ENCODE measurements around the gene SLC16A12. TPM values are rescaled to one million over a fixed set of nuclear protein-coding genes. Genes with fewer than 3 reads are reported as not detected.

SLC16A12 gene
- total RNA-seq (2014; rRNA removed; shearing (Covaris generic); ENCODE audit: low replicate concordance) = 0.51 and 2.6 TPM in 2 replicates

GRCh38 chr10:89535171-89536012 lies at the start of gene SLC16A12:
Gene SLC16A12, minus strand, starts transcription at chr10:89535594. Its CDS starts 73,016 bp downstream, at chr10:89462578.
- in situ Hi-C loops (cut with HindIII; ENCODE audit: low pct_unique_long_range_greater_than_20kb, low sequenced_read_pairs) = no loop called here
- no peak for DNase-seq (ENCODE audit: low read depth)

GRCh38 chr10:89582022-89582421 lies 46.6 kb upstream of the SLC16A12 start:
- no peak for DNase-seq (ENCODE audit: low read depth)
- in situ Hi-C loops (cut with HindIII; ENCODE audit: low pct_unique_long_range_greater_than_20kb, low sequenced_read_pairs) = no loop called here

- no peak for DNase-seq (ENCODE audit: low read depth)
- in situ Hi-C loops (cut with HindIII; ENCODE audit: low pct_unique_long_range_greater_than_20kb, low sequenced_read_pairs) = no loop called here
Observed at GRCh38 chr10:89580243-89580642, 44.8 kb upstream of the SLC16A12 start.

- DNase-seq (ENCODE audit: low read depth) = no peak
- in situ Hi-C loops (cut with HindIII; ENCODE audit: low pct_unique_long_range_greater_than_20kb, low sequenced_read_pairs) = no loop called here
Observed at GRCh38 chr10:89576696-89577095, 41.3 kb upstream of the SLC16A12 start.

GRCh38 chr10:89576022-89576421 lies 40.6 kb upstream of the SLC16A12 start:
- in situ Hi-C loops (cut with HindIII; ENCODE audit: low pct_unique_long_range_greater_than_20kb, low sequenced_read_pairs) = no loop called here
- DNase-seq (ENCODE audit: low read depth) = no peak

- DNase-seq (ENCODE audit: low read depth) = no peak
- in situ Hi-C loops (cut with HindIII; ENCODE audit: low pct_unique_long_range_greater_than_20kb, low sequenced_read_pairs) = no loop called here
Observed at GRCh38 chr10:89575031-89575430, 39.6 kb upstream of the SLC16A12 start.

GRCh38 chr10:89574368-89574767 lies 39.0 kb upstream of the SLC16A12 start:
- in situ Hi-C loops (cut with HindIII; ENCODE audit: low pct_unique_long_range_greater_than_20kb, low sequenced_read_pairs) = no loop called here
- DNase-seq (ENCODE audit: low read depth) = no peak

GRCh38 chr10:89567576-89568245 lies 32.3 kb upstream of the SLC16A12 start:
- DNase-seq (ENCODE audit: low read depth) = no peak
- in situ Hi-C loops (cut with HindIII; ENCODE audit: low pct_unique_long_range_greater_than_20kb, low sequenced_read_pairs) = no loop called here

- DNase-seq (ENCODE audit: low read depth) = no peak
- in situ Hi-C loops (cut with HindIII; ENCODE audit: low pct_unique_long_range_greater_than_20kb, low sequenced_read_pairs) = no loop called here
Observed at GRCh38 chr10:89566992-89567391, 31.6 kb upstream of the SLC16A12 start.

GRCh38 chr10:89566095-89566950 lies 30.9 kb upstream of the SLC16A12 start:
- in situ Hi-C loops (cut with HindIII; ENCODE audit: low pct_unique_long_range_greater_than_20kb, low sequenced_read_pairs) = no loop called here
- DNase-seq (ENCODE audit: low read depth) = no peak

- no peak for DNase-seq (ENCODE audit: low read depth)
- in situ Hi-C loops (cut with HindIII; ENCODE audit: low pct_unique_long_range_greater_than_20kb, low sequenced_read_pairs) = no loop called here
Observed at GRCh38 chr10:89565180-89565579, 29.8 kb upstream of the SLC16A12 start.

- in situ Hi-C loops (cut with HindIII; ENCODE audit: low pct_unique_long_range_greater_than_20kb, low sequenced_read_pairs) = no loop called here
- peak; percentile 43 for DNase-seq (ENCODE audit: low read depth)
Observed at GRCh38 chr10:89563861-89564478, 28.6 kb upstream of the SLC16A12 start.

GRCh38 chr10:89563311-89563710 lies 27.9 kb upstream of the SLC16A12 start:
- DNase-seq (ENCODE audit: low read depth) = no peak

GRCh38 chr10:89556600-89556999 lies 21.2 kb upstream of the SLC16A12 start:
- in situ Hi-C loops (cut with HindIII; ENCODE audit: low pct_unique_long_range_greater_than_20kb, low sequenced_read_pairs) = no loop called here
- DNase-seq (ENCODE audit: low read depth) = peak; percentile 41

More at GRCh38 chr10:89563311-89563710, 27.9 kb upstream of the SLC16A12 start:
- in situ Hi-C loops (cut with HindIII; ENCODE audit: low pct_unique_long_range_greater_than_20kb, low sequenced_read_pairs) = no loop called here

- in situ Hi-C loops (cut with HindIII; ENCODE audit: low pct_unique_long_range_greater_than_20kb, low sequenced_read_pairs) = no loop called here
- peak; percentile 43 for DNase-seq (ENCODE audit: low read depth)
Observed at GRCh38 chr10:89555688-89556445, 20.5 kb upstream of the SLC16A12 start.

GRCh38 chr10:89554433-89554832 lies 19.0 kb upstream of the SLC16A12 start:
- in situ Hi-C loops (cut with HindIII; ENCODE audit: low pct_unique_long_range_greater_than_20kb, low sequenced_read_pairs) = no loop called here
- no peak for DNase-seq (ENCODE audit: low read depth)

- in situ Hi-C loops (cut with HindIII; ENCODE audit: low pct_unique_long_range_greater_than_20kb, low sequenced_read_pairs) = no loop called here
- DNase-seq (ENCODE audit: low read depth) = peak; percentile 91
Observed at GRCh38 chr10:89553064-89553734, 17.8 kb upstream of the SLC16A12 start.

Measured in Caki2 (cell line).